ENCODE data around the gene CYP2W1. TPM values are rescaled to one million over a fixed set of nuclear protein-coding genes. Genes with fewer than 3 reads are reported as not detected.

Gene CYP2W1
- total and polyA plus RNA-seq, 10 of the 15 experiments (the other 5 are each of a cell fraction or from before 2014, with no cell fraction given), result not detected

- peak; percentile 53; the same call in 1 of the 2 replicates for TF ChIP-seq MEF2A (IDR thresholded peaks at IDR 0.05; ENCODE audit: insufficient read depth, low read depth, low read length)
Measured at GRCh38 chr7:936386-937054, 46.5 kb upstream of the CYP2W1 start (continued).

DNA sequence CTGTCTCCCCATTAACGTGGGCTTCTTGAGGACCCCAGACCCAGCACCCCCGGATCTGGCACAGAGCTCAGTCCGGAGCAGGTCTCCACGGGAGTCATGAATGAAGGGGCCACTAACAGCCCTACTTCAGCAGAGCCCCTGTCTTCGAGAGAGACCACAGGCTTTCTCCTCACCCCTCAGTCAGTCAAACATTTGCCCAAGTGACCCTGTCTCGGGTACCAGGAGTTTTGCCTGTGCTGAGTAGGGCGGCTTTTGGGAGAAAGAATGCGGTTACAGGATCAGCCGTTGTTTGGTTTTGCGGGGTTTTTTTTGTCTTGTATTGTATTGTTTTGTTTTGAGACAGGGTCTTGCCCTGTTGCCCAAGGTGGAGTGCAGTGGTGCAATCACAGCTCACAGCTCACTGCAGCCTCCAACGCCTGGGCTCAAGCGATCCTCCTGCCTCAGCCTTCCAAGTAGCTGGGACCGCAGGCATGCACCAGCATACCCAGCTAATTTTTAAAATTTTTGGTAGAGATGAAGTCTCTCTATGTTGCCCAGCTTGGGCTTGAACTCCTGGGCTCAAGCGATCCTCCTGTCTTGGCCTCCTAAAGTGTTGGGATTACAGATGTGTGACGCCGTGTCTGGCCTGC, 45.0 kb upstream of the CYP2W1 start:
- SMC1A ChIA-PET (ENCODE audit: uncharacterized antibody, unreplicated experiment), result interaction anchor here (1.6 kb wide), 1 partner anchor 12 kb away, joined by 8 read pairs; no protein-coding TSS in a partner anchor
- FAIRE-seq, result no peak
- in situ Hi-C loops (cut with MboI) (no loop called here), intact Hi-C loops (cut with micrococcal nuclease; ENCODE audit: unreplicated experiment) (loop anchor here (2.0 kb wide), 2 partner anchors 13 to 15 kb away; no protein-coding TSS in a partner anchor)
- Histone ChIP-seq H3K27ac (ENCODE audit: control insufficient read depth, insufficient read depth) (no peak overlapping the region), H3K4me1 (ENCODE audit: control insufficient read depth, insufficient read depth, low read length) (peaks cover 16% of the 10 kb centered on the region), H3K36me3 (ENCODE audit: control insufficient read depth in 2 of 2, insufficient read depth in 2 of 2, low read length in 1 of 2) (peaks cover 0 to 5% of the 10 kb centered on the region in 2 experiments; a peak in 3 of 4 replicates), H3K9me3 (replicated peaks; ENCODE audit: control insufficient read depth, insufficient read depth, low read length) (peaks cover 15% of the 10 kb centered on the region), H3K27me3 (replicated peaks in 1 of 2; ENCODE audit: control insufficient read depth in 2 of 2, insufficient read depth in 2 of 2, low read length in 1 of 2) (no peaks in the 10 kb centered on the region), H3K79me2 (ENCODE audit: control insufficient read depth, insufficient read depth, low read length) (peaks cover 5% of the 10 kb centered on the region; the same call in 1 of the 2 replicates), H3K4me3 (no peak overlapping the region), H3K4me2 (ENCODE audit: control insufficient read depth, insufficient read depth) (no peak overlapping the region), H4K20me1 (ENCODE audit: control insufficient read depth, insufficient read depth) (no peaks in the 10 kb centered on the region), H3K9ac (ENCODE audit: control insufficient read depth, insufficient read depth, low read length) (no peak overlapping the region), H2AFZ (ENCODE audit: control insufficient read depth, low read depth, low read length) (no peak overlapping the region)
- RAD21 ChIA-PET (ENCODE audit: unreplicated experiment), result interaction anchor here (1.0 to 1.3 kb wide), 2 partner anchors 11 to 15 kb away, joined by 3 to 4 read pairs; no protein-coding TSS in a partner anchor
- DNase-seq (ENCODE audit: low read depth, low spot score), result no peak
- ATAC-seq, result no peak
- no TSS peak for BruUV-seq (replicated peaks)
- TF ChIP-seq SREBF2 (IDR thresholded peaks at IDR 0.05; ENCODE audit: low read length) (no peak), ZNF622 (IDR thresholded peaks at IDR 0.05) (no peak), MTA2 (IDR thresholded peaks at IDR 0.05; ENCODE audit: low read depth) (no peak), IKZF1 (conservative IDR thresholded peaks at IDR 0.05) (0 out of 2 replicates have a peak, but pooled peaks have one; percentile 18)
- POLR2A ChIA-PET, result interaction anchor here (0.6 to 1.2 kb wide), 2 partner anchors 14 to 41 kb away, joined by 3 read pairs; no protein-coding TSS in a partner anchor
- CTCF ChIA-PET, result interaction anchor here (1.1 to 2.6 kb wide), 4 partner anchors 8 to 28 kb away, joined by 3 to 8 read pairs (median 4); no protein-coding TSS in a partner anchor
- 70% methylated on average over 16 of the region's 16 CpGs for WGBS (ENCODE audit: insufficient coverage, insufficient replicate concordance, low lambda C conversion rate, missing lambda C conversion rate)
